Parathyroid adenoma (tissue), 2 donors: ENCODE measurements around the gene EVA1B.

Experiments used
- H2AFZ ChIP-seq: fragments of 300-600 bp; sonication (generic); one replicate; pipeline ENCODE4 v1.7.0; 2017; ENCODE audit warnings: antibody characterized with exemption, mild to moderate bottlenecking
- H3K27ac ChIP-seq: fragments of 300-600 bp; sonication (generic); one replicate; pipeline ENCODE4 v1.7.0; 2017
- H3K27me3 ChIP-seq: fragments of 300-600 bp; sonication (generic); one replicate; pipeline ENCODE4 v1.7.0; 2017; ENCODE audit warnings: low read length; ENCODE audit not compliant: control insufficient read depth, insufficient read depth
- H3K36me3 ChIP-seq: fragments of 300-600 bp; sonication (generic); one replicate; pipeline ENCODE4 v1.7.0; 2017; ENCODE audit warnings: low read length; ENCODE audit not compliant: control insufficient read depth, insufficient read depth
- H3K4me1 ChIP-seq: fragments of 300-600 bp; sonication (generic); one replicate; pipeline ENCODE4 v1.7.0; 2017; ENCODE audit warnings: control low read depth
- H3K4me2 ChIP-seq: fragments of 300-600 bp; sonication (generic); one replicate; pipeline ENCODE4 v1.7.0; 2017; ENCODE audit warnings: low read length
- H3K4me3 ChIP-seq: fragments of 300-600 bp; sonication (generic); one replicate; pipeline ENCODE4 v1.7.0; 2017; ENCODE audit warnings: low read depth, low read length
- H3K79me2 ChIP-seq: fragments of 300-600 bp; sonication (generic); one replicate; pipeline ENCODE4 v1.7.0; 2017; ENCODE audit warnings: control low read depth
- H3K9ac ChIP-seq: fragments of 300-600 bp; sonication (generic); one replicate; pipeline ENCODE4 v1.7.0; 2017; ENCODE audit warnings: mild to moderate bottlenecking
- H3K9me3 ChIP-seq: fragments of 300-600 bp; sonication (generic); one replicate; pipeline ENCODE4 v1.7.0; 2017; ENCODE audit warnings: low read length; ENCODE audit not compliant: control insufficient read depth
- CTCF ChIP-seq: fragments of 300-600 bp; sonication (generic); IDR thresholded peaks from one replicate; pipeline ENCODE4 v1.7.0; 2017; ENCODE audit warnings: antibody characterized with exemption, mild to moderate bottlenecking
- donor health status: primary hyperparathyroidism.

Gene EVA1B

GRCh38 chr1:36367066-36367465 is 43.6 kb upstream of the EVA1B start:
- H3K27me3 ChIP-seq, result no peaks in the 10 kb centered on the region
- peaks cover 10% of the 10 kb centered on the region for H3K79me2 ChIP-seq
- no peaks in the 10 kb centered on the region for H3K9me3 ChIP-seq
- peaks cover 4% of the 10 kb centered on the region for H3K4me1 ChIP-seq
- H3K36me3 ChIP-seq, result no peaks in the 10 kb centered on the region
- H2AFZ ChIP-seq, result no peak overlapping the region
- H3K27ac ChIP-seq, result no peak overlapping the region
- H3K9ac ChIP-seq, result no peak overlapping the region
- H3K4me2 ChIP-seq, result no peak overlapping the region
- no peak for TF ChIP-seq CTCF
- H3K4me3 ChIP-seq, result no peak overlapping the region

- no peak overlapping the region for H2AFZ ChIP-seq
- peaks cover 13% of the 10 kb centered on the region for H3K79me2 ChIP-seq
- H3K27ac ChIP-seq, result peak overlapping the region; percentile 19
- H3K9me3 ChIP-seq, result no peaks in the 10 kb centered on the region
- no peak overlapping the region for H3K4me2 ChIP-seq
- peaks cover 4% of the 10 kb centered on the region for H3K4me1 ChIP-seq
- H3K36me3 ChIP-seq, result no peaks in the 10 kb centered on the region
- H3K27me3 ChIP-seq, result no peaks in the 10 kb centered on the region
- TF ChIP-seq CTCF, result no peak
- no peak overlapping the region for H3K4me3 ChIP-seq
- H3K9ac ChIP-seq, result no peak overlapping the region
Observed at GRCh38 chr1:36366091-36366661, 42.7 kb upstream of the EVA1B start.

GRCh38 chr1:36365381-36365780 is 41.9 kb upstream of the EVA1B start:
- Histone ChIP-seq H3K79me2 (peaks cover 13% of the 10 kb centered on the region), H3K9me3 (no peaks in the 10 kb centered on the region), H3K4me1 (peaks cover 4% of the 10 kb centered on the region), H3K4me2 (no peak overlapping the region), H3K4me3 (no peak overlapping the region), H2AFZ (no peak overlapping the region), H3K27me3 (no peaks in the 10 kb centered on the region), H3K36me3 (no peaks in the 10 kb centered on the region), H3K9ac (no peak overlapping the region), H3K27ac (no peak overlapping the region)
- TF ChIP-seq CTCF, result no peak

GRCh38 chr1:36359911-36360550 is 36.6 kb upstream of the EVA1B start:
- peaks cover 7% of the 10 kb centered on the region for H3K79me2 ChIP-seq
- peak overlapping the region; percentile 41 for H3K4me2 ChIP-seq
- H3K27me3 ChIP-seq, result no peaks in the 10 kb centered on the region
- no peak for TF ChIP-seq CTCF
- no peaks in the 10 kb centered on the region for H3K36me3 ChIP-seq
- H3K27ac ChIP-seq, result no peak overlapping the region
- H3K9me3 ChIP-seq, result no peaks in the 10 kb centered on the region
- H3K9ac ChIP-seq, result no peak overlapping the region
- H2AFZ ChIP-seq, result no peak overlapping the region
- H3K4me1 ChIP-seq, result peaks cover 3% of the 10 kb centered on the region
- no peak overlapping the region for H3K4me3 ChIP-seq

GRCh38 chr1:36359383-36359782 is 35.9 kb upstream of the EVA1B start:
- peak overlapping the region; percentile 41 for H3K4me2 ChIP-seq
- H3K4me1 ChIP-seq, result peaks cover 3% of the 10 kb centered on the region
- no peaks in the 10 kb centered on the region for H3K9me3 ChIP-seq
- H3K27me3 ChIP-seq, result no peaks in the 10 kb centered on the region
- no peak overlapping the region for H2AFZ ChIP-seq
- H3K4me3 ChIP-seq, result no peak overlapping the region
- no peaks in the 10 kb centered on the region for H3K36me3 ChIP-seq
- H3K79me2 ChIP-seq, result peaks cover 7% of the 10 kb centered on the region
- no peak overlapping the region for H3K9ac ChIP-seq
- no peak for TF ChIP-seq CTCF
- no peak overlapping the region for H3K27ac ChIP-seq
